Neutrophil (primary cell): ENCODE data around the gene NPPB.

ENCODE experiments used
- H3K27ac ChIP-seq: fragments of 200-600 bp; sonication (generic); 2 replicates; pipeline ENCODE4 v1.5.1; 2016; ENCODE audit warnings: mild to moderate bottlenecking, moderate library complexity
- H3K27me3 ChIP-seq: fragments of 200-600 bp; sonication (generic); 2 replicates; pipeline ENCODE4 v1.6.0; 2016; ENCODE audit warnings: mild to moderate bottlenecking
- H3K36me3 ChIP-seq: fragments of 200-600 bp; sonication (generic); 2 replicates; pipeline ENCODE4 v1.5.1; 2017
- H3K4me1 ChIP-seq, 2 experiments: fragments of 200-600 bp in 1 of 2; sonication (generic) in 1 of 2; 1 replicate in 1 of 2; 2 replicates in 1 of 2; pipeline versions ENCODE4 v1.5.1 to v1.6.1; 2013 to 2016; ENCODE audit warnings: low read depth in 1 of 2, low read length in 1 of 2, mild to moderate bottlenecking in 1 of 2, moderate library complexity in 1 of 2; ENCODE audit not compliant: control insufficient read depth in 1 of 2, insufficient read depth in 1 of 2
- H3K4me3 ChIP-seq, 2 experiments: fragments of 200-600 bp in 1 of 2; sonication (generic) in 1 of 2; 1 replicate in 1 of 2; 2 replicates in 1 of 2; pipeline ENCODE4 v1.5.1; 2013 to 2016; ENCODE audit warnings: low read depth in 1 of 2, low read length in 1 of 2, mild to moderate bottlenecking in 1 of 2, moderate library complexity in 1 of 2
- H3K9me3 ChIP-seq: fragments of 200-600 bp; sonication (generic); 2 replicates; pipeline ENCODE4 v1.5.1; 2016
- CTCF ChIP-seq: fragments of 200-600 bp; sonication (generic); IDR thresholded peaks from 2 replicates; pipeline ENCODE4 v1.5.1; 2016; ENCODE audit warnings: antibody characterized with exemption

Gene NPPB

GRCh38 chr1:11858968-11859871 lies 475 bp upstream of the NPPB start:
- TF ChIP-seq CTCF, result no peak
- no peaks in the 10 kb centered on the region for H3K4me1 ChIP-seq
- no peaks in the 10 kb centered on the region for H3K36me3 ChIP-seq
- peaks cover 70% of the 10 kb centered on the region for H3K27me3 ChIP-seq
- H3K9me3 ChIP-seq, result no peaks in the 10 kb centered on the region
- no peak overlapping the region for H3K27ac ChIP-seq
- H3K4me3 ChIP-seq, result no peak overlapping the region

- Histone ChIP-seq H3K27me3 (peaks cover 70% of the 10 kb centered on the region), H3K4me3 (no peak overlapping the region), H3K9me3 (no peaks in the 10 kb centered on the region), H3K4me1 (no peaks in the 10 kb centered on the region), H3K27ac (no peak overlapping the region), H3K36me3 (no peaks in the 10 kb centered on the region)
- no peak for TF ChIP-seq CTCF
Measured at GRCh38 chr1:11858158-11858557, 587 bp downstream of the NPPB start.

- Histone ChIP-seq H3K4me3 (no peak overlapping the region), H3K4me1 (no peaks in the 10 kb centered on the region), H3K36me3 (no peaks in the 10 kb centered on the region), H3K9me3 (no peaks in the 10 kb centered on the region), H3K27me3 (peaks cover 63% of the 10 kb centered on the region), H3K27ac (no peak overlapping the region)
- TF ChIP-seq CTCF, result no peak
Measured at GRCh38 chr1:11857164-11857851, 1.4 kb downstream of the NPPB start.

- no peaks in the 10 kb centered on the region for H3K9me3 ChIP-seq
- H3K27ac ChIP-seq, result no peak overlapping the region
- no peaks in the 10 kb centered on the region for H3K36me3 ChIP-seq
- peaks cover 1 to 2% of the 10 kb centered on the region in 2 experiments for H3K4me1 ChIP-seq
- TF ChIP-seq CTCF, result no peak
- peaks cover 57% of the 10 kb centered on the region for H3K27me3 ChIP-seq
- H3K4me3 ChIP-seq, result no peak overlapping the region
Measured at GRCh38 chr1:11856698-11857097, 2.0 kb downstream of the NPPB start.

GRCh38 chr1:11855430-11855829 lies 3.3 kb downstream of the NPPB start:
- Histone ChIP-seq H3K36me3 (no peaks in the 10 kb centered on the region), H3K27me3 (peaks cover 44% of the 10 kb centered on the region), H3K27ac (no peak overlapping the region), H3K4me3 (no peak overlapping the region), H3K9me3 (no peaks in the 10 kb centered on the region), H3K4me1 (peaks cover 9% of the 10 kb centered on the region in 2 experiments)
- TF ChIP-seq CTCF, result no peak
